HL-60 (cell line): ENCODE results near the gene TAGLN3.

ENCODE experiments used
- DNase-seq, 2 experiments: peaks; one replicate each; pipeline ENCODE4 v3.0.0-alpha.2; 2010 to 2020; ENCODE audit warnings: low read depth in 1 of 2, low spot score in 1 of 2
- H3K27ac ChIP-seq: fragments of 250-450 bp; sonication (Bioruptor Pico); replicated peaks from 2 replicates; pipeline ENCODE4 v1.5.1; 2020; ENCODE audit warnings: mild to moderate bottlenecking, moderate library complexity
- H3K27me3 ChIP-seq: fragments of 250-450 bp; sonication (Bioruptor Pico); 2 replicates; pipeline ENCODE4 v1.5.1; 2021; ENCODE audit warnings: mild to moderate bottlenecking, moderate library complexity; ENCODE audit not compliant: insufficient read depth, poor library complexity, severe bottlenecking
- H3K4me3 ChIP-seq: replicated peaks from 2 replicates; pipeline ENCODE4 v1.5.1; 2011; ENCODE audit warnings: mild to moderate bottlenecking, control low read depth, low read length; ENCODE audit not compliant: insufficient read depth
- GABPA ChIP-seq: IDR thresholded peaks from 2 replicates; pipeline ENCODE4 v1.6.1; 2012; ENCODE audit warnings: low read depth
- POLR2AphosphoS5 ChIP-seq: IDR thresholded peaks from 2 replicates; pipeline ENCODE4 v1.6.1; 2012; ENCODE audit warnings: low read depth
- SPI1 ChIP-seq: IDR thresholded peaks from 2 replicates; pipeline ENCODE4 v1.6.1; 2012; ENCODE audit warnings: low read depth, mild to moderate bottlenecking, borderline replicate concordance
- TF ChIP-seq, protein P1 (sequence below): IDR thresholded peaks from one replicate; pipeline ENCODE4 v1.5.1; 2011; ENCODE audit warnings: low read length, control low read depth, inconsistent platforms; ENCODE audit not compliant: insufficient read depth
- TF ChIP-seq, protein P2 (sequence below): IDR thresholded peaks from 2 replicates; pipeline ENCODE4 v1.6.1; 2012; ENCODE audit warnings: low read depth; ENCODE audit not compliant: insufficient replicate concordance

Gene TAGLN3

DNA sequence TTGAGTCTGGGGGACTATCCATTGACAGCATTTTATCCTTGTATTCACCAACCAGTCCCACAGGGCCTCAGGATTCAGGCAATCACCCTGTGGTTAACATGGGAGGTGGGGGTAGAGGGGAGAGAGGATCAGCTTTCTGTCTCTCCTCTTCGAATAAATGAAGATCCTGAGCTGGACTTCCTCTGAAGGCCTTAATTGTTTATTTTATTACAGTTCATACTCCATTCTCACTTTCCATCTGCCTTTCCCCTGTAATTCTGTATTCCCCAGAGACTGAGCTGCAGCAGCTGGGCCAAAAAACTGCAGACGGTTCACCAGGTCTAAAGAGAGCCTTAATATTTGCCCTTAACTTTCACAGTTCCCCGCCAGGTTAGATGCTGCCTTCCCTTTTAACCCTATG is 11.9 kb downstream of the TAGLN3 start:
- TF ChIP-seq, protein P1, sequence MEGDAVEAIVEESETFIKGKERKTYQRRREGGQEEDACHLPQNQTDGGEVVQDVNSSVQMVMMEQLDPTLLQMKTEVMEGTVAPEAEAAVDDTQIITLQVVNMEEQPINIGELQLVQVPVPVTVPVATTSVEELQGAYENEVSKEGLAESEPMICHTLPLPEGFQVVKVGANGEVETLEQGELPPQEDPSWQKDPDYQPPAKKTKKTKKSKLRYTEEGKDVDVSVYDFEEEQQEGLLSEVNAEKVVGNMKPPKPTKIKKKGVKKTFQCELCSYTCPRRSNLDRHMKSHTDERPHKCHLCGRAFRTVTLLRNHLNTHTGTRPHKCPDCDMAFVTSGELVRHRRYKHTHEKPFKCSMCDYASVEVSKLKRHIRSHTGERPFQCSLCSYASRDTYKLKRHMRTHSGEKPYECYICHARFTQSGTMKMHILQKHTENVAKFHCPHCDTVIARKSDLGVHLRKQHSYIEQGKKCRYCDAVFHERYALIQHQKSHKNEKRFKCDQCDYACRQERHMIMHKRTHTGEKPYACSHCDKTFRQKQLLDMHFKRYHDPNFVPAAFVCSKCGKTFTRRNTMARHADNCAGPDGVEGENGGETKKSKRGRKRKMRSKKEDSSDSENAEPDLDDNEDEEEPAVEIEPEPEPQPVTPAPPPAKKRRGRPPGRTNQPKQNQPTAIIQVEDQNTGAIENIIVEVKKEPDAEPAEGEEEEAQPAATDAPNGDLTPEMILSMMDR = no peak
- TF ChIP-seq SPI1 = no peak
- TF ChIP-seq GABPA = no peak
- DNase-seq = no peak
- H3K4me3 ChIP-seq = no peak overlapping the region
- H3K27ac ChIP-seq = no peak overlapping the region
- H3K27me3 ChIP-seq = peaks cover 3% of the 10 kb centered on the region

DNA sequence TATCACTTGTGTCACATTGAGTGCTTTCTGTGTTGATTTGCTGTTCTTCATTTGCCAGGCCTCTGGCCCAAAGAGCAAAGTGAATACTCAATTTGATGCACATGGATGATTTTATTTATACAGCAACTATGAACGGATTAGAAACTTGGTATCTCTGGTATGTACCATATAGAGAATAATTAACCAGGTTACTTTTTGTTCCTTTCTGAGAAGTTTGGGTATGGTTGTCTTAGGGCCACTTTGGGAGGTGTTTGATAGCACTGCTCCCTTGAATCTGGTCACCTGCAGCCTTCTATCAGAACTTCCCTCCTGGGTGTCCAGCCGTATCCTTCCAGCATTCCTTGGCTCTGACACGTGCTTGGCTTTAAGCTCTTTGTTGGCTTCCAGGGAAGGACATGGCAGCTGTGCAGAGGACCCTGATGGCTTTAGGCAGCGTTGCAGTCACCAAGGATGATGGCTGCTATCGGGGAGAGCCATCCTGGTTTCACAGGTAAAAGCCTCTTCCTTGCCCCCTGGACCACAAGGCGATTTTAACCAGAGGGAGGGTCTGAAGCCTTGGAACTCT is 12.7 kb downstream of the TAGLN3 start:
- TF ChIP-seq SPI1 (no peak), POLR2AphosphoS5 (no peak), GABPA (no peak)
- TF ChIP-seq, protein P1 = no peak
- TF ChIP-seq, protein P2, sequence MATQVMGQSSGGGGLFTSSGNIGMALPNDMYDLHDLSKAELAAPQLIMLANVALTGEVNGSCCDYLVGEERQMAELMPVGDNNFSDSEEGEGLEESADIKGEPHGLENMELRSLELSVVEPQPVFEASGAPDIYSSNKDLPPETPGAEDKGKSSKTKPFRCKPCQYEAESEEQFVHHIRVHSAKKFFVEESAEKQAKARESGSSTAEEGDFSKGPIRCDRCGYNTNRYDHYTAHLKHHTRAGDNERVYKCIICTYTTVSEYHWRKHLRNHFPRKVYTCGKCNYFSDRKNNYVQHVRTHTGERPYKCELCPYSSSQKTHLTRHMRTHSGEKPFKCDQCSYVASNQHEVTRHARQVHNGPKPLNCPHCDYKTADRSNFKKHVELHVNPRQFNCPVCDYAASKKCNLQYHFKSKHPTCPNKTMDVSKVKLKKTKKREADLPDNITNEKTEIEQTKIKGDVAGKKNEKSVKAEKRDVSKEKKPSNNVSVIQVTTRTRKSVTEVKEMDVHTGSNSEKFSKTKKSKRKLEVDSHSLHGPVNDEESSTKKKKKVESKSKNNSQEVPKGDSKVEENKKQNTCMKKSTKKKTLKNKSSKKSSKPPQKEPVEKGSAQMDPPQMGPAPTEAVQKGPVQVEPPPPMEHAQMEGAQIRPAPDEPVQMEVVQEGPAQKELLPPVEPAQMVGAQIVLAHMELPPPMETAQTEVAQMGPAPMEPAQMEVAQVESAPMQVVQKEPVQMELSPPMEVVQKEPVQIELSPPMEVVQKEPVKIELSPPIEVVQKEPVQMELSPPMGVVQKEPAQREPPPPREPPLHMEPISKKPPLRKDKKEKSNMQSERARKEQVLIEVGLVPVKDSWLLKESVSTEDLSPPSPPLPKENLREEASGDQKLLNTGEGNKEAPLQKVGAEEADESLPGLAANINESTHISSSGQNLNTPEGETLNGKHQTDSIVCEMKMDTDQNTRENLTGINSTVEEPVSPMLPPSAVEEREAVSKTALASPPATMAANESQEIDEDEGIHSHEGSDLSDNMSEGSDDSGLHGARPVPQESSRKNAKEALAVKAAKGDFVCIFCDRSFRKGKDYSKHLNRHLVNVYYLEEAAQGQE = no peak
- no peak overlapping the region for H3K27ac ChIP-seq
- no peak for DNase-seq
- H3K27me3 ChIP-seq = peaks cover 3% of the 10 kb centered on the region
- no peak overlapping the region for H3K4me3 ChIP-seq

DNA sequence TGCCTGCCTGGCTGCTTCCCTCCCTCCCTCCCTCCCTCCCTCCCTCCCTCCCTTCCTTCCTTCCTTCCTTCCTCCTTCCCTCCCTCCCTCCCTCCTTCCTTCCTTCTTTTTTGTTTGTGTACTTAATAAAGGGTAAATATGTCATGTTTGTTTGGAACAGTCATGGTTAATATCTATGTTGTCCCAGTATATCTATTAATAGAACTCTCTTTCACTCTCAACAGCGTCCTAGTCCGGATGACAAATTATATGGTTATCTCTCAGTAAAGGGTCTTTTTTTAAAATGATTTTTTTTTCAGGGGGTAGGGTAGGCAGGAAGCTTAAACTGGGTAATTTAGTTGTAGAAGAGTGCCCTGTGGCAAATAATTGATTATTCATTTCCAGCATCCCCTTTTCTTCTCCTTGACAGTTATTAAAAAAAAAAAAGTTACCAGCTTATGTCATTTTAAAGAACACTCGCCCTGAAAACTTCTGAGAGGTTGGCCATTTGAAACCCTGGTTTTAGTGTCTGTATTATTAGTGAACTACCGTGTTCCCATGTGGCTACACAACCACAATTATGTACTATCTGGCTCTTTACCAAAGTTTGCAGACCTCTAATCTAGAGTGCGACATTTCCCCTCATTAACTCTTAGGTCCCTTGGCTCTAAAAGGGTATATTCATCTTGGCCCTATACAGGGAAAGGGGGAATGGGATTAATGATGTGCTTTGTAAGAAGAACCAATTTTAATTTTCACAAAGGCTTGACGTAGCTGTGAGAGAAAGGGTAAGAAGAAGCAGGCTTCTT is 13.7 kb downstream of the TAGLN3 start:
- Histone ChIP-seq H3K27me3 (no peaks in the 10 kb centered on the region), H3K27ac (no peak overlapping the region), H3K4me3 (no peak overlapping the region)
- TF ChIP-seq, protein P1 = no peak
- TF ChIP-seq POLR2AphosphoS5 (no peak), GABPA (no peak), SPI1 (no peak)
- TF ChIP-seq, protein P2 = no peak
- no peak for DNase-seq
